Measurements from ENCODE around the gene EIF4E1B. TPM values are rescaled to one million over a fixed set of nuclear protein-coding genes. Genes with fewer than 3 reads are reported as not detected.

The EIF4E1B gene
- polyA plus RNA-seq, 2 of the 4 experiments (the other 2 are of a cell fraction), result not detected

DNA sequence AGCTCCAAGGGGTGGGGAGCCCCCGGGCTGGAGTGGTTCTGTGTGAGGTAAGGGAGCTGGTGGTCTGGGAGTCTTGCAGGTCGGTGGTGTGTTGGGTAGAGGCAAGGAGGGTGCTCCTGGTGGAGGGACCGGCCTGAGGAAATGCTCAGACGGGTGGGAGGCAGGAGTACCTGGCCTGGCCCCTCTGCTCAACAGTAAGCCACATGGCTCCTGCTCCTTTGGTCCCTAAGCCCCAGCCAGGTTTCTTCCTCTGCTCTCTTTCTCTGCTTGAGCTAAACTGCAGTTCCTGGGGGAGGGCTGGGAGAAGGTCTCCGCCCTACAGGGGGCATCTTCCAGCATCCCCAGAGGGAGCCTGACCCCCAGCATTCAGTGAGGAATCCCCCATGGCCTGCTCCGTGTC, 34.0 kb downstream of the EIF4E1B start:
- WGBS (ENCODE audit: missing lambda C conversion rate), result 45% methylated on average over 5 of the region's 6 CpGs
- ATAC-seq, result no peak
- FAIRE-seq, result no peak
- H3K27ac ChIP-seq, result no peak overlapping the region
- ChIA-PET POLR2A (no interaction called here), CTCF (interaction anchor here (0.6 to 2.0 kb wide), 6 partner anchors 12 to 448 kb away, joined by 3 to 6 read pairs (median 4); no protein-coding TSS in a partner anchor)
- TF ChIP-seq POLR2A (IDR thresholded peaks at IDR 0.05; ENCODE audit: low read length) (no peak), RCOR1 (IDR thresholded peaks at IDR 0.05; ENCODE audit: low read depth, low read length) (no peak), HOXB5 (CRISPR knock-in tag; IDR thresholded peaks at IDR 0.05) (no peak), FOSL2 (IDR thresholded peaks at IDR 0.05) (no peak), FOSL2 (CRISPR knock-in tag; IDR thresholded peaks at IDR 0.05) (no peak), CEBPB (IDR thresholded peaks at IDR 0.05) (no peak), CHD4 (IDR thresholded peaks at IDR 0.05; ENCODE audit: borderline replicate concordance) (no peak), ZFP36 (IDR thresholded peaks at IDR 0.05; ENCODE audit: borderline replicate concordance, partially characterized antibody) (no peak), CBX8 (IDR thresholded peaks at IDR 0.05) (no peak), BHLHE40 (IDR thresholded peaks at IDR 0.05; ENCODE audit: low read depth, low read length) (no peak), HOXA7 (CRISPR knock-in tag; IDR thresholded peaks at IDR 0.05) (no peak), HEYL (CRISPR knock-in tag; IDR thresholded peaks at IDR 0.05) (no peak), PHF8 (IDR thresholded peaks at IDR 0.05; ENCODE audit: borderline replicate concordance, low read depth) (no peak), KDM1A (IDR thresholded peaks at IDR 0.05; ENCODE audit: low read depth) (no peak), EP300 (IDR thresholded peaks at IDR 0.05) (no peak), TFCP2L1 (CRISPR knock-in tag; IDR thresholded peaks at IDR 0.05) (no peak), SREBF2 (IDR thresholded peaks at IDR 0.05) (no peak), ESRRA (IDR thresholded peaks at IDR 0.05; ENCODE audit: borderline replicate concordance, low read length) (no peak), GATA3 (IDR thresholded peaks at IDR 0.05; ENCODE audit: borderline replicate concordance) (no peak), NFE2L2 (conservative IDR thresholded peaks at IDR 0.05; ENCODE audit: low read length) (no peak), MYC (IDR thresholded peaks at IDR 0.05; ENCODE audit: borderline replicate concordance, low read length) (no peak)
- no peaks in the 10 kb centered on the region for H3K4me1 ChIP-seq
- H3K4me3 ChIP-seq, result no peak overlapping the region
- no peak overlapping the region for H3K4me2 ChIP-seq
- H3K9me3 ChIP-seq, result no peaks in the 10 kb centered on the region
- no peak for DNase-seq (ENCODE audit: low read depth in 1 of 2, low spot score in 1 of 2)

DNA sequence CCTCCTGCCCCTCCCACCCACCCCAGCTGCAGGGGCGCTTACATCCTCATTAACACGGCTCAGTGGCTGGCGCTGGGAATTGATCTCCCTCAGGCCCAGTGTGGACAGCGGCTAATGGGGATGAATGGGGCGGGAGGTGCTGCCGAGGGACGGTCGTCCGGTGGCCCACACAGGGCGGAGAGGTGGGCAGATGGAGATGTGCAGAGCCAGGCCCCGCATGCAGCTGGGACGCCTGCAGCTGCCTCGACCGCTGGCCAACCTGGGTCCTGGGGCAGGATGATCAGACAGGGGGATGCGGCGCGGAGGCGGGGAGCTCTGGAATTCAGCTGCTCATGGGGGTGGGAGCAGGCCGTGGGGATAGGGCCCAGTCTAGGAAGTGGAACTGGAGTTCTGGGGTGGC, 34.4 kb downstream of the EIF4E1B start:
- FAIRE-seq (no peak), DNase-seq (ENCODE audit: low read depth in 1 of 2, low spot score in 1 of 2) (no peak), ATAC-seq (no peak)
- H3K4me3 ChIP-seq, result no peak overlapping the region
- CTCF ChIA-PET, result interaction anchor here (0.6 to 2.0 kb wide), 6 partner anchors 12 to 448 kb away, joined by 3 to 6 read pairs (median 4); no protein-coding TSS in a partner anchor
- TF ChIP-seq ELK1 (IDR thresholded peaks at IDR 0.05; ENCODE audit: low read depth, low read length) (no peak), HES2 (IDR thresholded peaks at IDR 0.05) (no peak), RARB (CRISPR knock-in tag; IDR thresholded peaks at IDR 0.05) (no peak), CHD4 (IDR thresholded peaks at IDR 0.05; ENCODE audit: borderline replicate concordance) (no peak), RNF2 (IDR thresholded peaks at IDR 0.05; ENCODE audit: borderline replicate concordance, low read depth) (no peak), KDM5A (IDR thresholded peaks at IDR 0.05) (no peak), FOSL2 (IDR thresholded peaks at IDR 0.05) (no peak), FOSL2 (CRISPR knock-in tag; IDR thresholded peaks at IDR 0.05) (no peak), ZFP36 (IDR thresholded peaks at IDR 0.05; ENCODE audit: borderline replicate concordance, partially characterized antibody) (no peak), ESRRA (IDR thresholded peaks at IDR 0.05; ENCODE audit: borderline replicate concordance, low read length) (no peak), ZC3H11A (IDR thresholded peaks at IDR 0.05) (no peak)
- POLR2A ChIA-PET, result no interaction called here
- no peak overlapping the region for H3K4me2 ChIP-seq
- no peak overlapping the region for H3K27ac ChIP-seq
- 79% methylated on average over 17 of the region's 19 CpGs for WGBS (ENCODE audit: missing lambda C conversion rate)
- H3K4me1 ChIP-seq, result no peaks in the 10 kb centered on the region
- H3K9me3 ChIP-seq, result no peaks in the 10 kb centered on the region
